HK-2 (cell line): ENCODE data around the gene TM9SF4.
"Not testable (repeated sequence)": the region's sequence is repeated elsewhere in the genome, so short reads cannot be mapped to it uniquely, and the experiment has no call there.

Experiments
- DNase-seq: peaks from one replicate; pipeline ENCODE4 v3.0.0-alpha.2; 2018; ENCODE audit not compliant: unreplicated experiment

The TM9SF4 gene

DNA sequence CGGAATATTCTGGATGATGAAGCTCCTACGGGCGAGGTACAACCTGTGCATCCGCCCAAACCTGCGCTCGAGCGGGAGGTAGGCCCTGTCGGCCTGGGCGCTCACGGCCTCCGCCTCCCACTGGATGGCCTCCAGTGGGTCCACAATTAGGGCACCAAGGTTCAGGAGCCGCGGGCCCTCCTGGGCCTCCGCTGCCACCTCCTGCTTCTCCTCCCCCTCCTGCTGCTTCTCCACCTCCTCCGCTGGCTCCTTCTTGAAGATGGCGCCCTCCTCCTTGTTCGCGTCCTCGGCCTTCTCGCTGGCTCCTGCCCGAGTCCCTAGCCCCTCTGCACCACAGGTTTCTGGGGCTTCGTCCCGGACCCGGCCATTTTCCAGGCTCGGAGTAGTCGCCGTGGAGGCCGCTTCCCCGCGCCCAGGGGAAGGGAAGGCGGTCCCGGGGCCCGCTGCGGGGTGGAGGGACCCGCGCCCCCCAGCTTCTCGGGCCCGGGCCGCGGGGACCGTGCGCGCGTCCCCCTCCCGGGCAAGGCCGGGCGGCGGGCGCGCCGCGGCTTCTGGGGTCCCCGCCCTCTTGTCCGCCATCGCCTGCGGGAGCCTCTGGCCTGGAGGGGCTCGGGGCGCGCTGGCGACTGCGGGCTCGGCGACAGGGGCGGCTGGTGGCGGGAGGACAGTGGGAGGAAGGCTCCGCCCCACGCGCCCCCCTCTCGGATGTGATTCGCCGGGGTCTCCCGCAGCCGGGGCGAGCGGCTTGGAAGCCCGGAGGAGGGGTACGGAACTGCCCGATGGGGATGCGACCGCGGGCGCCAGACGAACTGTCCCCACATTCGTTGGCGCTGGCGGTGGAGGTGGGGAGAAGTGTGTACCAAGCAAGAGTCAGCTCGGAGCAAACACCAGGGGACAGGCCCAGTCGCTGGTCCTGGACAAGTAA is 80.4 kb downstream of the TM9SF4 start:
- DNase-seq, result no peak

DNA sequence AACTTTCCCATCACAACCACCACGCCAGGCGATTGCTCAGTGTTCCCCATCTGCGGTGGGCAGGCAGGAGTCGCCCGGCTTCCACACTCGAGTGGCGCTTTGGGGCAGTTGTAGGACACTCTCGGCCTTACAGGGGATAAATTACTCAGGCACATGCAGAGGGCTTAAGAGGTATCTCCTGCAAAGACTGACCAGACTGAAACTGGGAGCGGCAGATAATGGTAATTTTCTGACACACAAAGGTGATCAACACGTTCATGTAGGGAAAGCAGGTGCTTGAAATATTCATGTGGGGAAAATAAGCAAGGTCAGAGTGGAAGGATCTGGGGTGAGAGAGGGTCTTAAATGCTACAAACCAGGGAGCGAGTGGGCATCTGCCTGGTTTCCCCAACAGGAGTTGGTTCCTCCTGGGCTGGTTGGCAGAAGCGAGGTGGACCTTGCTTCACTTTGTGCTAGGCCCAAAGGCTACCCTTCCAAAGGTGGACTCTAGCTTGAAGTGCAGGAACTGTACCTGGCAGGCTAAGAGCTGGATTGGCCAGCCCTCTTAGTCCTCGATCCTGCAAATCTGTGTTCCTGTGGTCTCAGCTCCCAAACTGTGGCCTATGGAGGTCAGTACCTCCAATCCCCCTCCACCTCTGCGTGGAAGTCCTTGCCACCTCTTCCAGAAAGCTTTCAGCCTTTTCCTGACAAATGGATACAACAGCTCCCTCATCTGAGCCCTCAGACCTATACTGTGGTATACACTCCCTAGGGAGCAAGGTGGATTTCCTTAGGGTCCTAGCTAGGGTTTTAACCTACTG is 81.3 kb downstream of the TM9SF4 start:
- no peak for DNase-seq

GRCh38 chr20:32191422-32191821 is 81.9 kb downstream of the TM9SF4 start:
- no peak for DNase-seq

GRCh38 chr20:32191873-32192272 is 82.4 kb downstream of the TM9SF4 start:
- no peak for DNase-seq

DNA sequence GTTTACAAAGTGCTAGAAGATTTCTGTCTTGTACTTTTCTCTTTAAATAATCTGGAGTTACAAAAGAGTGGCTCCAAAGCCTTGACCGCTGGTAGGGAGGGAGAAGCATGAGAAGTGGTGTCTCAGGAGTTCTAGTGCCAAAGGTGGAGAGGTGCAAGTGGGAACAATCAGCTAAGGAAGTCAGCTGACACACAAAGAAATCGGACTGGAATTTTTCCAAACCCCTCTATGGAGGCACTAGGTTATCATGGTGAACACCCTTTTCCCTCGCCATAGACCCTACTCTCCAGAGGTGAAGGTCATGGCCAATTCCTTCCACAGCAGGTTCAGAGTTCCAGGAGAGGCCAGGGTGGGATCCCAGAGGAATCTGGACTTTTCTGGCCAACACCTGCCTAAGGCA is 83.2 kb downstream of the TM9SF4 start:
- DNase-seq, result no peak

GRCh38 chr20:32193336-32193735 is 83.8 kb downstream of the TM9SF4 start:
- DNase-seq, result not testable (repeated sequence)

GRCh38 chr20:32193996-32194395 is 84.5 kb downstream of the TM9SF4 start:
- DNase-seq, result no peak

DNA sequence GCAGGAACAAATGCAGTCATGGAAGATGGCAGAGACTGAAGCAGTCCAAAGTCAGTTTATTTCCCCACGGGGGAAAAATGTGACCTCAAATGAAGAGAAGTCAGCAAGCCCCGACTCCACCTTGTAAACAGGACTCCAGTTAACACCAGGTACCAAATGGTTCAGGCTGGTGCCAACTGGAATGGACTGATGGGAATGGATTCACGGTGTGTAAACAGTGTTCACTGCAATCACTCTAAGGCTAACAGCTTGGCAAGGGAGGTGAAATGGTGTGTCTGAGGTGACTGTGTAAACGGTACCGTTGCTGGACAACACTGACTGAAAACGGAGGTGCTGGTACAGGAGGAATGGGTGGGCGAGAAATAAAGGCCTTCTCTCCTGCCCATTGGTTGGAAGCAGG is 86.1 kb downstream of the TM9SF4 start:
- no peak for DNase-seq

DNA sequence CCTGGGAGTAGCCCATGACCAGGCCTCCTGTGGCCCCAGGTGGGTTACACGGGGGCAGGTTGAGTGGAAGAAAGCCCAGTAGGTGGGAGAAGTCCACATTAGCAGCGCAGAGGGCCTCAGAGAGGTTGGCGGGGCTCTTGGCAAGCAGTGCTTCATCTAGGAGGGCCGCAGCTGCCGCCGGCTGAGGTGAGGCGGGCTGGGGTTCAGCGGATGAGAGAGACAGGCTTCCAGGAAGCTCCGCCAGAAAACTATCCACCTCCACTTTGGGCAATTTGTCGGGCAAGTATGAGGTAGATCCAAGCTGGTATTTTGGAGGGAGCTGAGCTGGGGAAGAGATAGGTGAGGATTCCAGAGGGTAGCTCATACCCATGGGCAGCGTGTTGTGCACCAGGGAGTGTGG is 87.1 kb downstream of the TM9SF4 start:
- DNase-seq, result not testable (repeated sequence)

GRCh38 chr20:32197136-32197535 is 87.6 kb downstream of the TM9SF4 start:
- not testable (repeated sequence) for DNase-seq

- DNase-seq, result no peak
Measured at GRCh38 chr20:32199006-32199405, 89.5 kb downstream of the TM9SF4 start.

- DNase-seq, result no peak
Measured at GRCh38 chr20:32201296-32201976, 91.9 kb downstream of the TM9SF4 start.

DNA sequence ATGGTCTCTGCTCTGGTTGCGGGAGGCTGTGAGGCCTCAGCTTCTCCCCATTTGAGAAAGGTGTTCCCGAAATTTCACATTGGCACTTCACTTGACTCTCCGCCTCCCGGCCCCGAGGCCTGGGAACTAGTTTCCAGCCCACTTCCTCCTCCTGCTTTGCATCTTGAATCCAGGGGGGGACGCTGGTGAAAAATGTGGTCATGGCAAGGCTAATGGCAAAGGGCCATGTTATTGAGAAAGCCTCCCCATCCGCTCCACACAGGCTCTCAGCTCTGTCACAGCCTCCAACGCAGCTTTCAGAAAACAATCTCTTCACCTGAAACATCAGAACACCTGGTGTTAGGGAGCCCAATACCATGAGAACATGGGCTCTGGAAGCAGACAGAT is 92.5 kb downstream of the TM9SF4 start:
- no peak for DNase-seq

- DNase-seq, result no peak
Measured at GRCh38 chr20:32203356-32204204, 94.1 kb downstream of the TM9SF4 start.

- no peak for DNase-seq
Measured at GRCh38 chr20:32204205-32205109, 94.9 kb downstream of the TM9SF4 start.

GRCh38 chr20:32205110-32205842 is 95.8 kb downstream of the TM9SF4 start:
- DNase-seq, result no peak

DNA sequence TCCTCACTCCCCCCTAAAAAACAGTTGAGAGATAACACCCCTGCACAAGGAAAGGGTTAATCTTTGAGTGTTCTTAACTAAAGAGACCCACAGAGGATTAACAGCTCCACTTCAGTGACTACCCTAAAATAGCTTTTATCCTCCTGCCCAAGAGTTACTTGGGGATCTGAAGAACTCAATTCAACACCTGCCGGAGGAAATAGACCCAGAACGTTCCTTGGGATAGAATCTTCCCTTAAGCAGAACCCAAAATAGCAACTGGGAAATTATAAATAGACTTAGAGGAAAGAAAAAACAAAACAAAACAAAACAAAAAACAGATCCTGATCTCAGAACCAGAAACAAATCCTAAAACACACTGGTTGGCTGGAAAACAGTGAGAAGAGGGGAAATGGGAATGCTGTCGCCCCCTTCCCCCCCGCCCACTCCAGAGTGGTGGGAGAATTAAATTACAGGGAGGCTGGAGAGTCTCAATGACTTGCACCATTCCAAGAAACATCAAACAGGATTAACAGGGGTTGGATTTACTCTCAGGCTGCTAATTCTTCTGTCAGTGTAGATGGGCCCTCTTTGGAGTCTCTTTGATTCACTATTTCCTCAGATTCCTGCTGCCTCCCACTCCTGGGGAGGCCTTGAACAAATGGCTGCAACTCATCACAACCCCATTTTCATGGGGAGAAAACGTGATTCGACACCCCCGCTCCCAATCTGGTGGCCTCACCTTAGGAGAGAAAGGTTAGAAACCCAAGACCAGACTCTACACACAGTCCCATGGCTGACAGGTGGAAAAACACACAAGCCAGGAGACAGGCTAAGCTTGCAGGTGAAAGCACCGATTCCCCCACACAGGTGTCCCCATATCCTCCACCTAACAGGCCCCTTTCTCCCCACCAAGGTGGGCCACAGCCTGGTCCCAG is 96.6 kb downstream of the TM9SF4 start:
- no peak for DNase-seq
